Thoracic aorta (tissue), 2 donors: ENCODE measurements around the gene LRRC46. TPM values are rescaled to one million over a fixed set of nuclear protein-coding genes. Genes with fewer than 3 reads are reported as not detected.

Experiments
- ATAC-seq: fragments of 150-250 bp; one replicate; pipeline ENCODE4 v1.8.0; 2017; ENCODE audit warnings: low read depth; ENCODE audit not compliant: insufficient number of reproducible peaks, low FRiP score
- DNase-seq: peaks from one replicate; pipeline ENCODE4 v3.0.0-alpha.2; 2020; ENCODE audit warnings: low spot score
- H3K27ac ChIP-seq, 2 donors: fragments of 200-600 bp; sonication (generic); 1 replicate in 1 of 2; 2 replicates in 1 of 2; pipeline ENCODE4 v1.5.1; 2016; ENCODE audit warnings: mild to moderate bottlenecking in 2 of 2, moderate library complexity in 2 of 2
- H3K27me3 ChIP-seq: fragments of 200-600 bp; sonication (generic); replicated peaks from 2 replicates; pipeline ENCODE4 v1.6.0; 2016; ENCODE audit warnings: mild to moderate bottlenecking; ENCODE audit not compliant: insufficient read depth
- H3K36me3 ChIP-seq: fragments of 200-600 bp; sonication (generic); one replicate; pipeline ENCODE4 v1.5.1; 2016
- H3K4me1 ChIP-seq, 2 donors: fragments of 200-600 bp; sonication (generic); 1 replicate in 1 of 2; 2 replicates in 1 of 2; pipeline versions ENCODE4 v1.5.1 to v1.6.0; 2016; ENCODE audit warnings: low read depth in 2 of 2, mild to moderate bottlenecking in 1 of 2; ENCODE audit not compliant: control insufficient read depth in 1 of 2
- H3K4me3 ChIP-seq: fragments of 200-600 bp; sonication (generic); 2 replicates; pipeline ENCODE4 v1.5.1; 2016; ENCODE audit warnings: mild to moderate bottlenecking
- H3K9me3 ChIP-seq: fragments of 200-600 bp; sonication (generic); 2 replicates; pipeline ENCODE4 v1.5.1; 2016
- CTCF ChIP-seq: fragments of 200-600 bp; sonication (generic); IDR thresholded peaks from one replicate; pipeline ENCODE4 v1.5.1; 2019; ENCODE audit warnings: antibody characterized with exemption
- total RNA-seq, 2 donors: library from RNA; depleted of rRNA; stranded (reverse); fragments of >200 nt; gene quantifications; one replicate each; pipeline versions ENCODE4 v1.1.0 to v1.2.3, GENCODE V29; 2016

Gene LRRC46
- total RNA-seq, 2 donors from 2014 or later, result 0.42 TPM; not detected in 1

- no peak for DNase-seq
- ATAC-seq, result no peak
- Histone ChIP-seq H3K9me3 (no peaks in the 10 kb centered on the region), H3K27ac (no peak overlapping the region), H3K4me3 (no peak overlapping the region), H3K27me3 (no peaks in the 10 kb centered on the region), H3K36me3 (peaks cover 48% of the 10 kb centered on the region), H3K4me1 (peaks cover 11 to 20% of the 10 kb centered on the region in 2 donors)
- TF ChIP-seq CTCF, result no peak
Observed at GRCh38 chr17:47819475-47819874, 12.0 kb upstream of the LRRC46 start.

GRCh38 chr17:47820033-47820789 lies 11.3 kb upstream of the LRRC46 start:
- Histone ChIP-seq H3K27me3 (no peaks in the 10 kb centered on the region), H3K27ac (no peak overlapping the region), H3K36me3 (peaks cover 42% of the 10 kb centered on the region), H3K4me3 (no peak overlapping the region), H3K4me1 (peaks cover 11 to 20% of the 10 kb centered on the region in 2 donors), H3K9me3 (no peaks in the 10 kb centered on the region)
- no peak for TF ChIP-seq CTCF
- no peak for ATAC-seq
- DNase-seq, result no peak

GRCh38 chr17:47821031-47821423 lies 10.4 kb upstream of the LRRC46 start:
- peak overlapping the region; percentile 26 to 72 for H3K27ac ChIP-seq
- peaks cover 41% of the 10 kb centered on the region for H3K36me3 ChIP-seq
- peak overlapping the region; percentile 76 for H3K4me3 ChIP-seq
- DNase-seq, result no peak
- no peaks in the 10 kb centered on the region for H3K9me3 ChIP-seq
- peaks cover 11 to 20% of the 10 kb centered on the region in 2 donors for H3K4me1 ChIP-seq
- no peak for TF ChIP-seq CTCF
- ATAC-seq, result no peak
- no peaks in the 10 kb centered on the region for H3K27me3 ChIP-seq

GRCh38 chr17:47821424-47822391 lies 9.8 kb upstream of the LRRC46 start, which contains the start of gene OSBPL7:
Gene OSBPL7 (minus strand): TSS chr17:47821794. CDS start chr17:47820278, 1,516 bp downstream.
- Histone ChIP-seq H3K36me3 (peaks cover 46% of the 10 kb centered on the region), H3K4me1 (peaks cover 11 to 20% of the 10 kb centered on the region in 2 donors), H3K27ac (peak within 1 kb of the TSS; percentile 26 to 72), H3K27me3 (no peaks in the 10 kb centered on the region), H3K9me3 (no peaks in the 10 kb centered on the region), H3K4me3 (peak within 1 kb of the TSS; percentile 76)
- TF ChIP-seq CTCF, result no peak
- peak; percentile 41 for DNase-seq
- peak; percentile 84 for ATAC-seq

- Histone ChIP-seq H3K9me3 (no peaks in the 10 kb centered on the region), H3K4me1 (peaks cover 11 to 20% of the 10 kb centered on the region in 2 donors), H3K27me3 (no peaks in the 10 kb centered on the region), H3K4me3 (no peak overlapping the region), H3K27ac (no peak overlapping the region), H3K36me3 (peaks cover 46% of the 10 kb centered on the region)
- DNase-seq, result no peak
- no peak for ATAC-seq
- no peak for TF ChIP-seq CTCF
Observed at GRCh38 chr17:47822785-47823184, 8.7 kb upstream of the LRRC46 start.
